Measurements from ENCODE around the gene SHISAL2A.

- TF ChIP-seq EZH2 (IDR thresholded peaks at IDR 0.05; ENCODE audit: low read length) = no peak
- TF ChIP-seq, protein P1, sequence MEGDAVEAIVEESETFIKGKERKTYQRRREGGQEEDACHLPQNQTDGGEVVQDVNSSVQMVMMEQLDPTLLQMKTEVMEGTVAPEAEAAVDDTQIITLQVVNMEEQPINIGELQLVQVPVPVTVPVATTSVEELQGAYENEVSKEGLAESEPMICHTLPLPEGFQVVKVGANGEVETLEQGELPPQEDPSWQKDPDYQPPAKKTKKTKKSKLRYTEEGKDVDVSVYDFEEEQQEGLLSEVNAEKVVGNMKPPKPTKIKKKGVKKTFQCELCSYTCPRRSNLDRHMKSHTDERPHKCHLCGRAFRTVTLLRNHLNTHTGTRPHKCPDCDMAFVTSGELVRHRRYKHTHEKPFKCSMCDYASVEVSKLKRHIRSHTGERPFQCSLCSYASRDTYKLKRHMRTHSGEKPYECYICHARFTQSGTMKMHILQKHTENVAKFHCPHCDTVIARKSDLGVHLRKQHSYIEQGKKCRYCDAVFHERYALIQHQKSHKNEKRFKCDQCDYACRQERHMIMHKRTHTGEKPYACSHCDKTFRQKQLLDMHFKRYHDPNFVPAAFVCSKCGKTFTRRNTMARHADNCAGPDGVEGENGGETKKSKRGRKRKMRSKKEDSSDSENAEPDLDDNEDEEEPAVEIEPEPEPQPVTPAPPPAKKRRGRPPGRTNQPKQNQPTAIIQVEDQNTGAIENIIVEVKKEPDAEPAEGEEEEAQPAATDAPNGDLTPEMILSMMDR (optimal IDR thresholded peaks at IDR 0.05 in 1 of 3, IDR thresholded peaks at IDR 0.05 in 1 of 3, conservative IDR thresholded peaks at IDR 0.05 in 1 of 3; ENCODE audit: extremely low read depth in 1 of 3, insufficient read depth in 2 of 3, low read length in 3 of 3) = no peak
Observed at GRCh38 chr1:52667290-52667689, 34.3 kb downstream of the SHISAL2A start.
